ENCODE measurements around the gene RIPK3.
A peak's percentile ranks its signal among the peaks of the same experiment; 100 is the strongest.

DNA sequence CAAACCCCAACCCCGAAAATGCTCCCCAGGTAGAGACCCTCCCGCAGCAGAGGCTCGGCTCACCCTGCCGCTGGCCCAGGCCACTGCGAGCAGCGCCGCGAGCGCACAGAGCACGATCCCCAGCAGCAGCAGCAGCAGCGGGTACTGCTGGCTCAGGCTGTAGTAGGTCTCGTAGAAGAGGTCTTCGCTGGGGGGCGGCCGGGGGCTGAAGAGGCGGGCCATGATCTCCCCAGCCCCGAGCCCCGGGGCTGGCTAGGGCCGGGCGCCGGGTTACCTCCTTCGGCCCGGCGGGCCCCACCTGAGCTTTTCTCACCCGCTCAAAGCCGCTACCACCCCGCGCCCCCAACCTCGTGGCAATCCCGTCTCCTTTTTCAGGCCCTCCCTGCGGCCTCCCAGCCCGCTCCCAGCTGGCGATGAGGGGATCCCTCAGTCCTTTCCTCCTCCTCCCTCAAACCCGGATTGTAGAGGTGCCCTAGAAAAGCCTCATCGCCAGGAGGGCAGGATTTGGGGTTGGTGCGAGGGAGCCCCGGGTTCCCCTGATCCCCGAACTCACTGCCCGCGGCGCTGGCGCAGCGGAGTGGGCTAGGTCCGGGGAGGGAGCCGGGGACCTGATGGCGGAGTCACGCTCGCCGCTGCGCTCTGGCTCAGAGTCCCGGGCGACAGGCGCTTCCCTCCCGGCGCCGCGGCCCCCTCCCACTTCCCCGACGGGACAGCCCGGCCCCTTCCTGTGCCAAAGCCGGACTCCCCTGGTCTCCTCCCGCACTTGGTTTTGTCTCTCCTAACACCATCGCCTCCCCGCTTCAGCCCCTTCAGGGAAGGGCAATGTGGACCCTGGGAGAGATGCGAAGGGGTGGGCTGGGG lies 5.1 kb downstream of the RIPK3 start, which contains the start of gene ADCY4:
- TF ChIP-seq EZH2 (IDR thresholded peaks at IDR 0.05; ENCODE audit: borderline replicate concordance) = peak; percentile 90
- TF ChIP-seq, protein P1, sequence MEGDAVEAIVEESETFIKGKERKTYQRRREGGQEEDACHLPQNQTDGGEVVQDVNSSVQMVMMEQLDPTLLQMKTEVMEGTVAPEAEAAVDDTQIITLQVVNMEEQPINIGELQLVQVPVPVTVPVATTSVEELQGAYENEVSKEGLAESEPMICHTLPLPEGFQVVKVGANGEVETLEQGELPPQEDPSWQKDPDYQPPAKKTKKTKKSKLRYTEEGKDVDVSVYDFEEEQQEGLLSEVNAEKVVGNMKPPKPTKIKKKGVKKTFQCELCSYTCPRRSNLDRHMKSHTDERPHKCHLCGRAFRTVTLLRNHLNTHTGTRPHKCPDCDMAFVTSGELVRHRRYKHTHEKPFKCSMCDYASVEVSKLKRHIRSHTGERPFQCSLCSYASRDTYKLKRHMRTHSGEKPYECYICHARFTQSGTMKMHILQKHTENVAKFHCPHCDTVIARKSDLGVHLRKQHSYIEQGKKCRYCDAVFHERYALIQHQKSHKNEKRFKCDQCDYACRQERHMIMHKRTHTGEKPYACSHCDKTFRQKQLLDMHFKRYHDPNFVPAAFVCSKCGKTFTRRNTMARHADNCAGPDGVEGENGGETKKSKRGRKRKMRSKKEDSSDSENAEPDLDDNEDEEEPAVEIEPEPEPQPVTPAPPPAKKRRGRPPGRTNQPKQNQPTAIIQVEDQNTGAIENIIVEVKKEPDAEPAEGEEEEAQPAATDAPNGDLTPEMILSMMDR (IDR thresholded peaks at IDR 0.05; ENCODE audit: poor library complexity) = no peak
- peak; percentile 28 for TF ChIP-seq EZH2phosphoT487 (IDR thresholded peaks at IDR 0.05; ENCODE audit: low read depth, severe bottlenecking, unreplicated experiment)
